Trophoblast cell (in vitro differentiated cells and primary cell): ENCODE measurements around the gene SLC43A2.

ENCODE experiments used
- DNase-seq, 2 donors: peaks; one replicate each; pipeline ENCODE4 v3.0.0-alpha.2; 2016
- H2AFZ ChIP-seq: 2 replicates; pipeline ENCODE4 v1.6.1; 2013; ENCODE audit warnings: low read length, moderate library complexity, mild to moderate bottlenecking; ENCODE audit not compliant: insufficient read depth, poor library complexity
- H2AK5ac ChIP-seq: 2 replicates; pipeline ENCODE4 v1.6.1; 2013; ENCODE audit warnings: mild to moderate bottlenecking, low read length
- H2BK120ac ChIP-seq: 2 replicates; pipeline ENCODE4 v1.6.1; 2013; ENCODE audit warnings: low read length, mild to moderate bottlenecking, moderate library complexity; ENCODE audit not compliant: insufficient read depth, poor library complexity
- H2BK12ac ChIP-seq: 2 replicates; pipeline ENCODE4 v1.6.1; 2013; ENCODE audit warnings: mild to moderate bottlenecking, low read length, moderate library complexity
- H2BK5ac ChIP-seq: 2 replicates; pipeline ENCODE4 v1.6.1; 2013; ENCODE audit warnings: low read length, low read depth, moderate library complexity, mild to moderate bottlenecking; ENCODE audit not compliant: poor library complexity
- H3K14ac ChIP-seq: 2 replicates; pipeline ENCODE4 v1.6.1; 2013; ENCODE audit warnings: mild to moderate bottlenecking, low read length
- H3K18ac ChIP-seq: 2 replicates; pipeline ENCODE4 v1.6.1; 2013; ENCODE audit warnings: mild to moderate bottlenecking, low read length
- H3K23ac ChIP-seq: 2 replicates; pipeline ENCODE4 v1.6.1; 2013; ENCODE audit warnings: low read length
- H3K27ac ChIP-seq: 2 replicates; pipeline ENCODE4 v1.5.1; 2013; ENCODE audit warnings: low read depth, mild to moderate bottlenecking, inconsistent platforms, low read length, moderate library complexity
- H3K27me3 ChIP-seq: 2 replicates; pipeline ENCODE4 v1.6.1; 2013; ENCODE audit warnings: inconsistent platforms, mild to moderate bottlenecking, low read length, moderate library complexity; ENCODE audit not compliant: insufficient read depth
- H3K36me3 ChIP-seq, 2 experiments: 1 replicate in 1 of 2; 2 replicates in 1 of 2; pipeline ENCODE4 v1.6.1; 2013; ENCODE audit warnings: low read length in 2 of 2, mild to moderate bottlenecking in 2 of 2, moderate library complexity in 1 of 2; ENCODE audit not compliant: insufficient read depth in 2 of 2, control insufficient read depth in 1 of 2
- H3K4ac ChIP-seq: 2 replicates; pipeline ENCODE4 v1.6.1; 2013; ENCODE audit warnings: low read depth, mild to moderate bottlenecking, low read length, moderate library complexity
- H3K4me1 ChIP-seq, 2 experiments: 1 replicate in 1 of 2; 2 replicates in 1 of 2; pipeline ENCODE4 v1.6.1; 2013; ENCODE audit warnings: low read length in 2 of 2, mild to moderate bottlenecking in 2 of 2, moderate library complexity in 1 of 2; ENCODE audit not compliant: insufficient read depth in 2 of 2, control insufficient read depth in 1 of 2
- H3K4me2 ChIP-seq: 2 replicates; pipeline ENCODE4 v1.6.1; 2013; ENCODE audit warnings: inconsistent platforms, mild to moderate bottlenecking, low read length, moderate library complexity
- H3K4me3 ChIP-seq: 2 replicates; pipeline ENCODE4 v1.5.1; 2013; ENCODE audit warnings: mild to moderate bottlenecking, low read depth, low read length, inconsistent platforms
- H3K79me1 ChIP-seq: one replicate; pipeline ENCODE4 v1.6.1; 2013; ENCODE audit warnings: low read length
- H3K79me2 ChIP-seq: 2 replicates; pipeline ENCODE4 v1.6.1; 2013; ENCODE audit warnings: low read length, mild to moderate bottlenecking; ENCODE audit not compliant: control insufficient read depth, insufficient read depth, poor library complexity
- H3K9ac ChIP-seq: 2 replicates; pipeline ENCODE4 v1.6.1; 2013; ENCODE audit warnings: mild to moderate bottlenecking, low read length
- H3K9me3 ChIP-seq: 2 replicates; pipeline ENCODE4 v1.6.1; 2013; ENCODE audit warnings: low read depth, mild to moderate bottlenecking, control low read depth, inconsistent platforms, low read length; ENCODE audit not compliant: insufficient read depth
- H4K12ac ChIP-seq: 2 replicates; pipeline ENCODE4 v1.6.1; 2013; ENCODE audit warnings: low read depth, mild to moderate bottlenecking, low read length, moderate library complexity
- H4K8ac ChIP-seq: 2 replicates; pipeline ENCODE4 v1.6.1; 2013; ENCODE audit warnings: low read depth, mild to moderate bottlenecking, low read length, moderate library complexity
- H4K91ac ChIP-seq: one replicate; pipeline ENCODE4 v1.6.1; 2013; ENCODE audit warnings: low read depth, mild to moderate bottlenecking, low read length, moderate library complexity
- WGBS: extraction: QIAGEN DNeasy Blood & Tissue Kit; methylation state at CpG from one replicate; pipeline ENCODE4 v1.1.7; 2013; ENCODE audit warnings: missing lambda C conversion rate; ENCODE audit not compliant: insufficient read length, insufficient coverage; ENCODE audit errors: extremely low coverage; 5-methylcytosine and 5-hydroxymethylcytosine counted together

Gene SLC43A2

GRCh38 chr17:1640329-1641064 is 11.9 kb upstream of the SLC43A2 start:
- Histone ChIP-seq H3K23ac (no peak overlapping the region), H3K9ac (no peak overlapping the region), H3K4ac (no peak overlapping the region), H3K4me1 (peaks cover 24 to 36% of the 10 kb centered on the region in 2 experiments), H3K9me3 (no peaks in the 10 kb centered on the region), H4K8ac (no peak overlapping the region), H3K79me1 (peaks cover 3% of the 10 kb centered on the region), H2AK5ac (peak overlapping the region; percentile 3), H4K12ac (no peak overlapping the region), H4K91ac (no peak overlapping the region), H3K18ac (no peak overlapping the region), H3K14ac (no peak overlapping the region), H2AFZ (no peak overlapping the region), H2BK12ac (peak overlapping the region; percentile 0), H3K79me2 (no peaks in the 10 kb centered on the region), H2BK5ac (no peak overlapping the region), H3K4me3 (no peak overlapping the region), H3K27ac (no peak overlapping the region), H3K36me3 (no peaks in the 10 kb centered on the region), H2BK120ac (no peak overlapping the region), H3K4me2 (no peak overlapping the region), H3K27me3 (no peaks in the 10 kb centered on the region)
- DNase-seq = no peak
- no CpG with 5 or more reads among the region's 23 CpGs for WGBS

DNA sequence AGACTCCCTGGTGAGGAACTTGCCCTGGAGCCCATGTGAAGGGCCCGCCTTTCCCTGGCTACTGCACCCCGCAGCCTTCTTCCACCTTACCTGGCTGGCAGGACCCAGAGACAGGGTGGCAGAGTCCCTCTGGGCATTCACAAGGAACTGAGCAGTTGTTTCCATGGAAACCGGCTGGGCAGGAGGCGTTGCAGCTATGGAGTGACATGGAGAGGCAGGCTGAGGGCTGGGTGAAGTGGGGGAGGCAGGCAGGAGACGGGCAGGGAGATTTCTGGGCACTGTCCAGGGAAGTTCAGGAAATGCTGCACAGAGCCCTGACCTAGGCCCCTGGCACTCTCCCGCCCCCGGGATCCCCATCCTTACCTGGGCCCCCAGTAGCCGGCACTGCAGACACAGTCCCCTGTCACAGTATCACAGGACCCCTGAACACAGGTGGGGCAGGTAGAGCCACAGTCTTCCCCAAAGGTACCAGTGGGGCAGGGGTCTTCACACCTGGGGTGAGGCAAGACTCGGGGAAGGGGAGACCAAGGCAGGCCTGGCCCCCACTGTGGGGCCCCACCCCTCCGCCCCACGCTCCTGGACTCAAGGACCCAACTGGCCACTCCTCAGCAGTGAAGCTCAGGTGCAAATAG is 11.0 kb upstream of the SLC43A2 start:
- Histone ChIP-seq H4K8ac (no peak overlapping the region), H2BK12ac (no peak overlapping the region), H3K18ac (no peak overlapping the region), H3K27me3 (no peaks in the 10 kb centered on the region), H2AFZ (no peak overlapping the region), H3K9me3 (no peaks in the 10 kb centered on the region), H3K4me1 (peaks cover 16 to 29% of the 10 kb centered on the region in 2 experiments), H4K91ac (peak overlapping the region; percentile 11), H2BK5ac (no peak overlapping the region), H2AK5ac (no peak overlapping the region), H3K79me1 (peaks cover 3% of the 10 kb centered on the region), H3K9ac (no peak overlapping the region), H3K4me3 (no peak overlapping the region), H2BK120ac (no peak overlapping the region), H4K12ac (no peak overlapping the region), H3K4me2 (no peak overlapping the region), H3K36me3 (no peaks in the 10 kb centered on the region), H3K4ac (no peak overlapping the region), H3K14ac (no peak overlapping the region), H3K27ac (no peak overlapping the region), H3K79me2 (no peaks in the 10 kb centered on the region), H3K23ac (no peak overlapping the region)
- no CpG with 5 or more reads among the region's 11 CpGs for WGBS
- no peak for DNase-seq

DNA sequence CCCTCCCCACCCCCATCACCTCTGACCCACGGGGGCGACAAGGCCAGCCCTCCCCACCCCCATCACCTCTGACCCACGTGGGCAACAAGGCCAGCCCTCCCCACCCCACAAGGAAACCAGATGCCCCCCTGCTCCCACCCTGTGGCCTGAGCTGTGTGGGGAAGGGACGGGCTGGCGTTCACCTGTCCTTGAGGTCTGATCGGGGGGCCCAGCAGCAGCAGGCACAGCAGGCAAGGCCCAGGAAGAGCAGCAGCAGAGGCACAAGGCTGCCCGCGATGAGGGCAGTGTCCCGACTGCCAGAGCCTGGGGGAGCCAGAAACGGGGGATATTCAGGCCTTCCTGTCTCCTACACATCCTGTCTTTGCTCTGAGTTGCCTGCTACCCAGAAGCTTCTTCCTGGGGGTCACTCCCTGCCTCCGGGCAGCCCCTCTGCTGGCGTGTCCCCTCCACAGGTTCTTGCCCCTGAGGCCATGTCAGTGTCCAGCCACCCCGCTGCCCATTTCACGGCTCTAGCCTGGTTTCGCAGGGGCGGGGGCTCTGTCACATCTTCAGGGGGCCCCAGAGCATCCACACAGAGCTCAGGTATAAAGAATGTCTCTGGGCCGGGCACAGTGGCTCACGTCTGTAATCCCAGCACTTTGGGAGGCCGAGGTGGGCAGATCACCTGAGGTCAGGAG is 10.1 kb upstream of the SLC43A2 start:
- no peak for DNase-seq
- peak overlapping the region; percentile 1 for H2AK5ac ChIP-seq

GRCh38 chr17:1638171-1638590 is 9.5 kb upstream of the SLC43A2 start:
- no peak overlapping the region for H3K18ac ChIP-seq
- H3K4me3 ChIP-seq = no peak overlapping the region
- H3K27me3 ChIP-seq = no peaks in the 10 kb centered on the region
- H4K12ac ChIP-seq = no peak overlapping the region
- no peak overlapping the region for H3K14ac ChIP-seq
- peak overlapping the region; percentile 37 for H2BK120ac ChIP-seq
- no peaks in the 10 kb centered on the region for H3K9me3 ChIP-seq
- no peak for DNase-seq
- H3K27ac ChIP-seq = no peak overlapping the region
- no peak overlapping the region for H2AK5ac ChIP-seq
- H3K36me3 ChIP-seq = no peaks in the 10 kb centered on the region
- H3K79me2 ChIP-seq = no peaks in the 10 kb centered on the region
- peak overlapping the region; percentile 55 for H4K8ac ChIP-seq
- H2BK12ac ChIP-seq = peak overlapping the region; percentile 20
- H3K79me1 ChIP-seq = peaks cover 2% of the 10 kb centered on the region
- no peak overlapping the region for H2AFZ ChIP-seq
- H3K4ac ChIP-seq = no peak overlapping the region
- peaks cover 8 to 15% of the 10 kb centered on the region in 2 experiments for H3K4me1 ChIP-seq
- H3K9ac ChIP-seq = no peak overlapping the region
- H3K23ac ChIP-seq = no peak overlapping the region
- WGBS = no CpG with 5 or more reads among the region's 17 CpGs
- no peak overlapping the region for H2BK5ac ChIP-seq
- peak overlapping the region; percentile 77 for H4K91ac ChIP-seq
- H3K4me2 ChIP-seq = no peak overlapping the region

More for the DNA sequence above, 10.1 kb upstream of the SLC43A2 start:
- no peaks in the 10 kb centered on the region for H3K36me3 ChIP-seq
- no peak overlapping the region for H3K23ac ChIP-seq
- no peak overlapping the region for H2AFZ ChIP-seq
- no peak overlapping the region for H2BK120ac ChIP-seq
- H3K4me1 ChIP-seq = peaks cover 12 to 20% of the 10 kb centered on the region in 2 experiments
- H3K9ac ChIP-seq = no peak overlapping the region
- no peak overlapping the region for H3K4me2 ChIP-seq
- H3K27ac ChIP-seq = no peak overlapping the region
- H2BK5ac ChIP-seq = peak overlapping the region; percentile 1
- no peaks in the 10 kb centered on the region for H3K27me3 ChIP-seq
- H3K4ac ChIP-seq = no peak overlapping the region
- H3K9me3 ChIP-seq = no peaks in the 10 kb centered on the region
- H4K12ac ChIP-seq = no peak overlapping the region
- H3K79me2 ChIP-seq = no peaks in the 10 kb centered on the region
- no CpG with 5 or more reads among the region's 19 CpGs for WGBS
- peak overlapping the region; percentile 77 for H4K91ac ChIP-seq
- peak overlapping the region; percentile 9 for H4K8ac ChIP-seq
- no peak overlapping the region for H3K4me3 ChIP-seq
- H3K18ac ChIP-seq = no peak overlapping the region
- peaks cover 3% of the 10 kb centered on the region for H3K79me1 ChIP-seq
- H2BK12ac ChIP-seq = peak overlapping the region; percentile 2
- H3K14ac ChIP-seq = no peak overlapping the region
